ENCODE measurements around the gene VDR.

DNA sequence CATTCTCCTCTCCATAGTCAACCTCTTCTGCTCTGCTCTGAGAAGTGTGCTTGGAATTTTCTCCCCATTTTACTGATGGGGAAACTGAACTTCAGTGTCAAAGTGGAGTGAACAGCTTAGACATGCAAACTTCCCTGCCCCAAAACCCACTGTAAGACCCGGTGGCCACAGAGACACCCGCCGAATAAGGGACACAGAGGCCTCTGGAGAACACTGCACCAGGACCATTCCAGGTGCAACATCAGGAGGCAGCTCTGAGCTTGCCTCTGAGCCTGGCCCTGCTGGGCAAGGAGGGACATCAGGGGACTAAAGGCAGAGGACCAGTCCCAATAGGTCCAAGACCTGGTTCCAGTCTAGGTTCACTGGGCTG is 86.8 kb downstream of the VDR start:
- TF ChIP-seq, protein P1, sequence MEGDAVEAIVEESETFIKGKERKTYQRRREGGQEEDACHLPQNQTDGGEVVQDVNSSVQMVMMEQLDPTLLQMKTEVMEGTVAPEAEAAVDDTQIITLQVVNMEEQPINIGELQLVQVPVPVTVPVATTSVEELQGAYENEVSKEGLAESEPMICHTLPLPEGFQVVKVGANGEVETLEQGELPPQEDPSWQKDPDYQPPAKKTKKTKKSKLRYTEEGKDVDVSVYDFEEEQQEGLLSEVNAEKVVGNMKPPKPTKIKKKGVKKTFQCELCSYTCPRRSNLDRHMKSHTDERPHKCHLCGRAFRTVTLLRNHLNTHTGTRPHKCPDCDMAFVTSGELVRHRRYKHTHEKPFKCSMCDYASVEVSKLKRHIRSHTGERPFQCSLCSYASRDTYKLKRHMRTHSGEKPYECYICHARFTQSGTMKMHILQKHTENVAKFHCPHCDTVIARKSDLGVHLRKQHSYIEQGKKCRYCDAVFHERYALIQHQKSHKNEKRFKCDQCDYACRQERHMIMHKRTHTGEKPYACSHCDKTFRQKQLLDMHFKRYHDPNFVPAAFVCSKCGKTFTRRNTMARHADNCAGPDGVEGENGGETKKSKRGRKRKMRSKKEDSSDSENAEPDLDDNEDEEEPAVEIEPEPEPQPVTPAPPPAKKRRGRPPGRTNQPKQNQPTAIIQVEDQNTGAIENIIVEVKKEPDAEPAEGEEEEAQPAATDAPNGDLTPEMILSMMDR (IDR thresholded peaks at IDR 0.05), result no peak
- TF ChIP-seq POLR2A (IDR thresholded peaks at IDR 0.05), result no peak

Data from esophagus squamous epithelium (tissue), 4 donors.